DMS 273 treated with DMSO at 0.1 percent for 48 hours (cell line): ENCODE data around the gene UNC13D.
A peak's percentile ranks its signal among the peaks of the same experiment; 100 is the strongest.
"Not testable (repeated sequence)": the region's sequence is repeated elsewhere in the genome, so short reads cannot be mapped to it uniquely, and the experiment has no call there.

ENCODE experiments used
- DNase-seq: peaks from one replicate; lab custom pipeline; 2025; lab: John Stamatoyannopoulos, UW

The UNC13D gene

GRCh38 chr17:75874323-75875181, 30.3 kb upstream of the UNC13D start:
- DNase-seq: no peak

- no peak for DNase-seq
These were observed 29.6 kb upstream of the UNC13D start for GRCh38 chr17:75873587-75874322.

- no peak for DNase-seq
These were observed 28.5 kb upstream of the UNC13D start for GRCh38 chr17:75872434-75873351.

GRCh38 chr17:75870228-75870627, 26.0 kb upstream of the UNC13D start:
- not testable (repeated sequence) for DNase-seq

GRCh38 chr17:75869282-75870141, 25.3 kb upstream of the UNC13D start:
- DNase-seq: no peak

GRCh38 chr17:75868730-75869281, 24.6 kb upstream of the UNC13D start:
- DNase-seq: not testable (repeated sequence)

- not testable (repeated sequence) for DNase-seq
These were observed 21.4 kb upstream of the UNC13D start for GRCh38 chr17:75865404-75866188.

- DNase-seq: not testable (repeated sequence)
These were observed 20.7 kb upstream of the UNC13D start for GRCh38 chr17:75864887-75865286.

GRCh38 chr17:75864448-75864871, 20.3 kb upstream of the UNC13D start:
- no peak for DNase-seq

GRCh38 chr17:75861927-75862317, 17.7 kb upstream of the UNC13D start:
- DNase-seq: no peak

- not testable (repeated sequence) for DNase-seq
These were observed 15.2 kb upstream of the UNC13D start for GRCh38 chr17:75859358-75859757.

- DNase-seq: peak; percentile 18
These were observed 12.0 kb upstream of the UNC13D start for GRCh38 chr17:75856062-75856756.

GRCh38 chr17:75855310-75856061, 11.3 kb upstream of the UNC13D start, which contains the start of gene WBP2:
WBP2 (minus strand) TSS chr17:75855335; CDS start chr17:75855297, 38 bp downstream.
- DNase-seq: peak; percentile 100

GRCh38 chr17:75854881-75855309, 10.7 kb upstream of the UNC13D start:
- no peak for DNase-seq

- no peak for DNase-seq
These were observed 10.0 kb upstream of the UNC13D start for GRCh38 chr17:75854101-75854748.

- DNase-seq: no peak
These were observed 9.2 kb upstream of the UNC13D start for GRCh38 chr17:75853433-75853832.

- not testable (repeated sequence) for DNase-seq
These were observed 7.4 kb upstream of the UNC13D start for GRCh38 chr17:75851693-75851991.
